HL-60 (cell line): ENCODE measurements around the gene SSTR5.

Experiments
- CTCF ChIP-seq: IDR thresholded peaks from one replicate; pipeline ENCODE4 v1.5.1; 2011; ENCODE audit warnings: low read length, control low read depth, inconsistent platforms; ENCODE audit not compliant: insufficient read depth
- GABPA ChIP-seq: IDR thresholded peaks from 2 replicates; pipeline ENCODE4 v1.6.1; 2012; ENCODE audit warnings: low read depth
- POLR2AphosphoS5 ChIP-seq: IDR thresholded peaks from 2 replicates; pipeline ENCODE4 v1.6.1; 2012; ENCODE audit warnings: low read depth
- SPI1 ChIP-seq: IDR thresholded peaks from 2 replicates; pipeline ENCODE4 v1.6.1; 2012; ENCODE audit warnings: low read depth, mild to moderate bottlenecking, borderline replicate concordance
- TF ChIP-seq, protein P1 (sequence below): IDR thresholded peaks from 2 replicates; pipeline ENCODE4 v1.6.1; 2012; ENCODE audit warnings: low read depth; ENCODE audit not compliant: insufficient replicate concordance

- TF ChIP-seq CTCF (no peak), GABPA (no peak), POLR2AphosphoS5 (no peak), SPI1 (no peak)
- TF ChIP-seq, protein P1, sequence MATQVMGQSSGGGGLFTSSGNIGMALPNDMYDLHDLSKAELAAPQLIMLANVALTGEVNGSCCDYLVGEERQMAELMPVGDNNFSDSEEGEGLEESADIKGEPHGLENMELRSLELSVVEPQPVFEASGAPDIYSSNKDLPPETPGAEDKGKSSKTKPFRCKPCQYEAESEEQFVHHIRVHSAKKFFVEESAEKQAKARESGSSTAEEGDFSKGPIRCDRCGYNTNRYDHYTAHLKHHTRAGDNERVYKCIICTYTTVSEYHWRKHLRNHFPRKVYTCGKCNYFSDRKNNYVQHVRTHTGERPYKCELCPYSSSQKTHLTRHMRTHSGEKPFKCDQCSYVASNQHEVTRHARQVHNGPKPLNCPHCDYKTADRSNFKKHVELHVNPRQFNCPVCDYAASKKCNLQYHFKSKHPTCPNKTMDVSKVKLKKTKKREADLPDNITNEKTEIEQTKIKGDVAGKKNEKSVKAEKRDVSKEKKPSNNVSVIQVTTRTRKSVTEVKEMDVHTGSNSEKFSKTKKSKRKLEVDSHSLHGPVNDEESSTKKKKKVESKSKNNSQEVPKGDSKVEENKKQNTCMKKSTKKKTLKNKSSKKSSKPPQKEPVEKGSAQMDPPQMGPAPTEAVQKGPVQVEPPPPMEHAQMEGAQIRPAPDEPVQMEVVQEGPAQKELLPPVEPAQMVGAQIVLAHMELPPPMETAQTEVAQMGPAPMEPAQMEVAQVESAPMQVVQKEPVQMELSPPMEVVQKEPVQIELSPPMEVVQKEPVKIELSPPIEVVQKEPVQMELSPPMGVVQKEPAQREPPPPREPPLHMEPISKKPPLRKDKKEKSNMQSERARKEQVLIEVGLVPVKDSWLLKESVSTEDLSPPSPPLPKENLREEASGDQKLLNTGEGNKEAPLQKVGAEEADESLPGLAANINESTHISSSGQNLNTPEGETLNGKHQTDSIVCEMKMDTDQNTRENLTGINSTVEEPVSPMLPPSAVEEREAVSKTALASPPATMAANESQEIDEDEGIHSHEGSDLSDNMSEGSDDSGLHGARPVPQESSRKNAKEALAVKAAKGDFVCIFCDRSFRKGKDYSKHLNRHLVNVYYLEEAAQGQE: no peak
These were observed 41.5 kb downstream of the SSTR5 start for GRCh38 chr16:1113889-1114526.
